Activated CD8-positive, alpha-beta memory T cell treated with anti-CD3 and anti-CD28 coated beads for 1 hour (primary cell): ENCODE measurements around the gene SELENON.

Experiments used
- DNase-seq, 2 donors: peaks; one replicate each; pipeline ENCODE4 v3.0.0-alpha.2; 2020; ENCODE audit warnings: low read depth in 1 of 2; ENCODE audit errors: extremely low read depth in 1 of 2

Gene SELENON

GRCh38 chr1:25799935-25800702 lies at the start of gene SELENON:
TSS of gene SELENON (plus strand) at chr1:25800193. CDS start at chr1:25800231, 38 bp downstream.
- DNase-seq: no peak

- DNase-seq: no peak
Observed at GRCh38 chr1:25750923-25751605, 48.9 kb upstream of the SELENON start.

- DNase-seq: no peak
Observed at GRCh38 chr1:25754470-25755181, 45.4 kb upstream of the SELENON start.

- DNase-seq: no peak
Observed at GRCh38 chr1:25755475-25756125, 44.4 kb upstream of the SELENON start.

GRCh38 chr1:25756215-25756614 lies 43.8 kb upstream of the SELENON start:
- no peak for DNase-seq

- no peak for DNase-seq
Observed at GRCh38 chr1:25757151-25757845, 42.7 kb upstream of the SELENON start.

- no peak for DNase-seq
Observed at GRCh38 chr1:25757846-25758185, 42.2 kb upstream of the SELENON start.

GRCh38 chr1:25758466-25759070 lies 41.4 kb upstream of the SELENON start:
- DNase-seq: no peak

GRCh38 chr1:25760122-25760719 lies 39.8 kb upstream of the SELENON start:
- DNase-seq: no peak

- DNase-seq: no peak
Observed at GRCh38 chr1:25760871-25761270, 39.1 kb upstream of the SELENON start.

GRCh38 chr1:25763493-25763892 lies 36.5 kb upstream of the SELENON start:
- no peak for DNase-seq

- no peak for DNase-seq
Observed at GRCh38 chr1:25765136-25765922, 34.7 kb upstream of the SELENON start.

- no peak for DNase-seq
Observed at GRCh38 chr1:25765923-25766589, 33.9 kb upstream of the SELENON start.

GRCh38 chr1:25766721-25767436 lies 33.1 kb upstream of the SELENON start:
- DNase-seq: no peak

GRCh38 chr1:25767437-25767770 lies 32.6 kb upstream of the SELENON start:
- DNase-seq: no peak

GRCh38 chr1:25768999-25769398 lies 31.0 kb upstream of the SELENON start:
- DNase-seq: no peak

GRCh38 chr1:25769625-25770383 lies 30.2 kb upstream of the SELENON start:
- no peak for DNase-seq
